ENCODE measurements around the gene PEG3. TPM values are rescaled to one million over a fixed set of nuclear protein-coding genes. Genes with fewer than 3 reads are reported as not detected.

PEG3 gene
- total and polyA plus RNA-seq, 7 donors, result 0.23 to 33.9 (median 18.5) TPM

GRCh38 chr19:56877069-56877715, 36.7 kb upstream of the PEG3 start:
- Histone ChIP-seq H3K9me3 (peaks cover 0 to 16% (median 8%) of the 10 kb centered on the region in 4 donors), H3K27ac (no peak overlapping the region), H3K36me3 (no peaks in the 10 kb centered on the region), H3K4me3 (no peak overlapping the region), H3K4me1 (no peaks in the 10 kb centered on the region), H3K27me3 (no peaks in the 10 kb centered on the region)
- 85 to 88% methylated on average over 19 of the region's 19 CpGs for WGBS, 2 donors
- TF ChIP-seq EP300 (IDR thresholded peaks at IDR 0.05), result no peak
- TF ChIP-seq POLR2A (IDR thresholded peaks at IDR 0.05), result no peak
- TF ChIP-seq, protein P1, sequence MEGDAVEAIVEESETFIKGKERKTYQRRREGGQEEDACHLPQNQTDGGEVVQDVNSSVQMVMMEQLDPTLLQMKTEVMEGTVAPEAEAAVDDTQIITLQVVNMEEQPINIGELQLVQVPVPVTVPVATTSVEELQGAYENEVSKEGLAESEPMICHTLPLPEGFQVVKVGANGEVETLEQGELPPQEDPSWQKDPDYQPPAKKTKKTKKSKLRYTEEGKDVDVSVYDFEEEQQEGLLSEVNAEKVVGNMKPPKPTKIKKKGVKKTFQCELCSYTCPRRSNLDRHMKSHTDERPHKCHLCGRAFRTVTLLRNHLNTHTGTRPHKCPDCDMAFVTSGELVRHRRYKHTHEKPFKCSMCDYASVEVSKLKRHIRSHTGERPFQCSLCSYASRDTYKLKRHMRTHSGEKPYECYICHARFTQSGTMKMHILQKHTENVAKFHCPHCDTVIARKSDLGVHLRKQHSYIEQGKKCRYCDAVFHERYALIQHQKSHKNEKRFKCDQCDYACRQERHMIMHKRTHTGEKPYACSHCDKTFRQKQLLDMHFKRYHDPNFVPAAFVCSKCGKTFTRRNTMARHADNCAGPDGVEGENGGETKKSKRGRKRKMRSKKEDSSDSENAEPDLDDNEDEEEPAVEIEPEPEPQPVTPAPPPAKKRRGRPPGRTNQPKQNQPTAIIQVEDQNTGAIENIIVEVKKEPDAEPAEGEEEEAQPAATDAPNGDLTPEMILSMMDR (IDR thresholded peaks at IDR 0.05), result no peak
- no peak for TF ChIP-seq POLR2AphosphoS5 (IDR thresholded peaks at IDR 0.05)
- intact Hi-C loops (cut with DNase I), result no loop called here
- DNase-seq, result no peak

DNA sequence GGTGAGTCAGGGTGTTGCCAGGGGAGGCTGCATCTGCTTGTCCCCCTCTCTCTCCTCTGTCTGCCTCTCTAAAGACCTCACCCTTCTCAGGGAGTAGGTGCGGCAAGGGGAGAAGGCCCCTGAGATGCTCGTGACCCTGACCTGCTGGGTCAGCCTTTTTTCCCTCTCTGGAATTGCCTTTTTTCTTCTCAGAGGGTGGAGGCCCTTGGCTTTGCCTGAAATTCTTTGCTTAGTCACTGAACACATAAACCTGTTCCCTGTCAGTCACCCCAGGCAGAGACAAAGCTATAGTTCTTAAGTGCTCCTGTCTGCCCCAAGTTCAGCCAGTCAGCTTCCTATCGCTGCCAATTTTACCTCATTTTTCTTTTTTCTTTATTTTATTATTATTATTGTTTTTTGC, 35.2 kb upstream of the PEG3 start:
- WGBS, 2 donors, result 48 to 67% methylated on average over 3 of the region's 3 CpGs
- no peaks in the 10 kb centered on the region for H3K27me3 ChIP-seq
- no peak for DNase-seq
- TF ChIP-seq EP300 (IDR thresholded peaks at IDR 0.05) (no peak), POLR2A (IDR thresholded peaks at IDR 0.05) (no peak), POLR2AphosphoS5 (IDR thresholded peaks at IDR 0.05) (no peak)
- TF ChIP-seq, protein P1 (IDR thresholded peaks at IDR 0.05), result no peak
- H3K36me3 ChIP-seq, result no peaks in the 10 kb centered on the region
- H3K4me3 ChIP-seq, result no peak overlapping the region
- no peak overlapping the region for H3K27ac ChIP-seq
- no peaks in the 10 kb centered on the region for H3K4me1 ChIP-seq
- intact Hi-C loops (cut with DNase I), result no loop called here
- peaks cover 0 to 13% (median 8%) of the 10 kb centered on the region in 4 donors for H3K9me3 ChIP-seq

- Histone ChIP-seq H3K27me3 (no peaks in the 10 kb centered on the region), H3K9me3 (peaks cover 0 to 13% (median 8%) of the 10 kb centered on the region in 4 donors), H3K27ac (no peak overlapping the region), H3K4me1 (no peaks in the 10 kb centered on the region), H3K4me3 (no peak overlapping the region), H3K36me3 (no peaks in the 10 kb centered on the region)
- 87% methylated on average over 4 of the region's 4 CpGs for WGBS, 2 donors
- intact Hi-C loops (cut with DNase I), result no loop called here
- no peak for DNase-seq
- TF ChIP-seq, protein P1 (IDR thresholded peaks at IDR 0.05), result no peak
- TF ChIP-seq POLR2AphosphoS5 (IDR thresholded peaks at IDR 0.05) (no peak), POLR2A (IDR thresholded peaks at IDR 0.05) (no peak), EP300 (IDR thresholded peaks at IDR 0.05) (no peak)
These were observed 34.0 kb upstream of the PEG3 start for GRCh38 chr19:56874530-56874929.

- H3K4me1 ChIP-seq, result no peaks in the 10 kb centered on the region
- peak; percentile 68 for DNase-seq
- H3K27ac ChIP-seq, result no peak overlapping the region
- TF ChIP-seq POLR2A (IDR thresholded peaks at IDR 0.05), result no peak
- TF ChIP-seq POLR2AphosphoS5 (IDR thresholded peaks at IDR 0.05), result no peak
- no peak for TF ChIP-seq EP300 (IDR thresholded peaks at IDR 0.05)
- TF ChIP-seq, protein P1 (IDR thresholded peaks at IDR 0.05), result no peak
- no peaks in the 10 kb centered on the region for H3K36me3 ChIP-seq
- intact Hi-C loops (cut with DNase I), result no loop called here
- no peak overlapping the region for H3K4me3 ChIP-seq
- WGBS, 2 donors, result 78 to 83% methylated on average over 5 of the region's 5 CpGs
- peaks cover 0 to 13% (median 8%) of the 10 kb centered on the region in 4 donors for H3K9me3 ChIP-seq
- H3K27me3 ChIP-seq, result no peaks in the 10 kb centered on the region
These were observed 33.0 kb upstream of the PEG3 start for GRCh38 chr19:56873493-56873892.

DNA sequence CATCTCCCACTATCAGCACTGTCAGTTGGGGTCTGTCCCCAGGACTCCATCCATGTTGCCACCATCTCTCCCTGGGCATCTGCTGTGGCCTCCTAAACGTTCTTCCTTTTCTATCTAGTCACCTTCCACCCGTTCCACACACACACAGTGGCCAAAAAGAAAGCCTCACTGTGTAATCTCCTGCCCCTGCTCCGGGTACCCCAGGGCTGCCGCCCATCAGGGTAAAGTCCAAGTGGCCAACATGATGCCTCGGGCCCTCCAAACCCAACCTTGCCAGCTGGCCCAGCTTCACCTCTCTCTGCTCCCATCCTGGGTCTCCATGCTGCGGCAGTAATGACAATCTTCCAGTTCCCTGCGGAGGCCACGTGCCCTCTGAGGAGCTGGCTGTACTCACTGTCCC, 29.4 kb upstream of the PEG3 start:
- DNase-seq, result no peak
- Histone ChIP-seq H3K9me3 (peaks cover 0 to 7% (median 6%) of the 10 kb centered on the region in 4 donors), H3K36me3 (no peaks in the 10 kb centered on the region), H3K27ac (no peak overlapping the region), H3K4me3 (no peak overlapping the region), H3K27me3 (no peaks in the 10 kb centered on the region), H3K4me1 (no peaks in the 10 kb centered on the region)
- 79 to 86% methylated on average over 8 of the region's 8 CpGs for WGBS, 2 donors
- intact Hi-C loops (cut with DNase I), result no loop called here
- TF ChIP-seq POLR2AphosphoS5 (IDR thresholded peaks at IDR 0.05) (no peak), POLR2A (IDR thresholded peaks at IDR 0.05) (no peak), EP300 (IDR thresholded peaks at IDR 0.05) (no peak)
